HG03521 (cell line): ENCODE data around the gene GIGYF1.
A peak's percentile ranks its signal among the peaks of the same experiment; 100 is the strongest.

Source experiments
- ATAC-seq: cut with Tn5 transposase; IDR thresholded peaks from one replicate; pipeline ENCODE4 v1.9.1; 2021; ENCODE audit warnings: mild to moderate bottlenecking, moderate library complexity; ENCODE audit not compliant: unreplicated experiment

Gene GIGYF1

GRCh38 chr7:100684534-100685042, 9.5 kb downstream of the GIGYF1 start:
- ATAC-seq, result no peak

DNA sequence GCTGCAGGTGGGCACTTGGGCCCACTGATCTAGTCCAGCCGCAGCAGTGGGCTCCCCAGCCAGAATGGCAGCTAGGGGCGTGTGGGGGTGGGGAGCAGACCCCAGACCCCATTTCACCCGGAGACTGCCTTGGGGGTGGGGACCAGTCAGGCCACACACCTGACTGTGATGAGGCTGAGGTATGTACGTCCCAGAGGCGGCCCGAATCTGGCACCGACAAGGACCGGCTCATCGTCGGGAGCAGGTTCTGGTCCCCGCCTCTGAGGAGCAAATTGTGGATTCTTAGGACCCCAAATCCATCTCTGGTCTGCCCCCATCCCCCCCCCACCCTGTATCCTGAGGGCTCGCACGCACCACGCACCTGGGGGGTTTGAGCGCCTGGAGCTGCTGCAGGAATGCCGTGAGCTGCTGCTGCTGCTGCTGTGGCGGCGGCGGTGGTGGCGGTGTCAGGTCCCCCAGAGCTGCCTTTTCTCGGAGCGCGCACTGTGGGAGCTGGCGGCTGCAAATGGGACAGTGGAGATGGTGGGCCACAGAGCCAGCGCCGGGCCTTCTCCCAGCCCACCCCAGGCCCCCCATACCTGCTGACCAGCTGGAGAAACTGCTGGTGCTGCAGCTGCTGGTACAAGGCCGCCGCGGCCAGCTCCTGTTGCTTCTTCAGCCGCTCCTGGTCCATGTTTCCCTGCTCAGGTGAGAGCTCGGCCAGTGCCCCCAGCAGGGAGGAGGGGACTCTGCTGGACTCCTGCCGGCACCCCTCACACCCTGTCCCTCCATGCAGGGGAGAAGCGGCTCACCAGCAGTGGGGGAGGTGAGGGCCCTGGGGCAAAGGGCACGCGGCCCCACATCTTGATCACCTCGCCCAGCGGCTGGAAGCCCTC, 10.2 kb downstream of the GIGYF1 start:
- ATAC-seq, result no peak

DNA sequence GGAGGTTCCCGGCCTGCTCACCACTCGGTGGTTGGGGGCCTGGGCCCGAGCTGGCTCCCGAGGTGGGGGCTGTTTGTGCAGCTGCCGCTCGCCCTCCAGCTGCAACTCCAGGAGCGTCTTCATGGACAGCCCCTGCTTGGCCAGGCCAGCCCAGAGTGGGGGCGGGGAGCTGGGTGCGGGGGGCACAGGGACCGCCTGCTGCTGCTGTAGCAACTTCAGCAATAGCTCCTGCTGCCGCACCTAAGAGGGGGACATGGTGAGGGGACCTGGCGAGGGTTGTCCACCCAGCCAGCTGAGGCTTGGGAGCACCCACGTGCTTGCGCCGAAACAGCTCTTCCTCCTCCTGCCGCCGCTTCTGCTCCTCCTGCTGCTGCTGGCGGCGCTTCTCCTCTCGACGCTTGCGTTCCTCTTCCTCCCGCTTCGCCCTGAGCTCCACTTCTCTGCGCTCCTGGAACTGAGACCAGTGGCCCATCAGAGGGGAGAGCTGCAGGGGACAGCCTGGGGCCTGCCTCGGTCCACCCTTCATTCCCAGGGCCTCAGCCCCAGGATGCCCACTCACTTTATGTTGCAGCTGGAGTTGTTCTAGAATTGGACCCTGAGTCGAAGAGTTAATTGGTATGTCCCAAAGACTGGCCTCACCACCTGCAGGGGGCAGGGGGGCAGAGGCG, 10.9 kb downstream of the GIGYF1 start:
- no peak for ATAC-seq

DNA sequence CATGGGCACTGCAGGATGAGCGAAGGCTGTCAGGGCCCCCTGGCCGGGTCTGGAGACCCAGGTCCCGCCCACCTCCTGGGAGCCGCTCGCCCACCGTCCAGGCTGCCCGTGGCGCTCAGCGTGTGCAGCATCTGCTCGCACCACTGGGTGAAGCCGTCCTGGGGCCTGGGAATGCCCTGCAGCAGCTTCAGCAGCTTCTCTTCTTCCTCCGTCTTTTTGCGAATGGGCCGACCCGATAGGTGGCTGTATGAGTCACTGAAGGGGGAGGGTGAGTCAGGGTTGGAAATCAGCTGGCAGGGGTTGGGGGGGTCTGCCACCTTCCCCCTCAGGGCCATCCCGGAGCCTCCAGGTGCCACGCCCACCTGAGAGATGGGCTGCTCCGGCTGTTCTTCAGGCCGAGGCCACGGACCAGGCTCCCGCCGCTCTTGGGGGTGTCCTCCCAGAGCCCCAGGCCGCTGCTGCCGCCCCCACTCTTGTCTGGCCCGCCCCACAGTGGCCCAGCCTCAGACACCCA, 11.8 kb downstream of the GIGYF1 start:
- no peak for ATAC-seq

- ATAC-seq, result no peak
These were observed 12.4 kb downstream of the GIGYF1 start for GRCh38 chr7:100681491-100682227.

DNA sequence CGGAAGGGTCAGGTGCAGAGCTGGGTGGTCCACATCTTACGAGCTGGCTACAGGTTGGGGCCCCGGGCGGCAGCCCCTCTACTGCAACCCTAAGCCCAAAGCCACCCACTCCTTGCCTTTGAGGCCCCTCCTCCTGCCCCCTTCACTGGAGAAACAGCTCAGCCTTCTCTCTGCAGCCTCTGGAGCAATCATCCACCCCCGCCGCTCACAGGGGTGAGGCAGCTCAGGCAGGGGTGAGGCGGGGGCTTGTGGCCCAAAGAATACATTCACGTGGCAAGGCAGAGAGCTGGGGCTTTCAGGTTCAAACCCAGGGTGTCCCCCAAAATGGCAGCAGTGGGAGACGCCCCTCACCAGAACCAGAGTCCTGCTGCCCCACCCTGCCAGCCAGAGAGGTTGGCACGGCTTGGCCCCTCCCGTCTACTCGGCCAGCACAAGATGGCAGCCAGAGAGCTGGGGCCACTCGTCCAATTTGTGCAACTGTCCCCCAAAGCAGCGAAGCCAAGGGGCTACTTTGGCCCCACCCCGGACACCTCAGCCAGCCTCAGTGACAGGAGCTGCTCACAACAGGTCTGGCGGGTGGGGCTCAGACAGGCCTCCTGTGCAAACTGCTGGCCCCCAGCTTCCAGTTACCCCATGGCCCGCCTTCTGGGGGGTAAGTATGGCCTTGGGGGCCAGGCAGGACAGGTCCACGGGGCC, 13.3 kb downstream of the GIGYF1 start:
- no peak for ATAC-seq

DNA sequence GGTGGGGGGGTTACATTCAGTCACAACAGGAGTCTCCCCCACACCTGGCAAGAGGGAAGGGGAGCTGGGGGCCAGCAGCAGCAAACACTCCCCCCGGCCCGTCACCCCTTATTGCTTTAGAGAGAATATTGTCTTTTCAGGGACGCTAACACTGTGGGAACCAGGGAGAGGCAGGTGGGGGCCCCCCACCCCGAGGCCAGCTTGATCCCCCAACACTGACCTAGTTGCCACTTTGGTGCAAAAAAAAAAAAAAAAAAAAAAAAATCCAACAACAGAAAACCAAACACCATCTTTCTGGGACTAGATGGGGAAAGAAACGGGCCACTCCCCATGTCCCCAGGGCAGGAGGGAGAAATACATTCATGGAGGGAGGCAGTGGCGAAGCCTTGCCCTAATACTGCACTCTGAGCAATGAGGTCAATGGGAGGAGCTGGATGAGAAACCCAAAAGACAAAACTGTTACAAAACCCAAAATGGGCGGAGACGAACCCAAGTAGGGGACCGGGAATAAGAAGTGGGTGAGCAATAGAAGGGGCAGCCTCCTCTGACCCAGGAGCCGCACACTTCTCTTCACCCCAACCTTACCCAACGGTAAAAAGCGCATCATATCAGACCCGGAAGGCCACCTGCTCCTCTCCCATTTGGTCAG, 14.0 kb downstream of the GIGYF1 start:
- ATAC-seq, result no peak

DNA sequence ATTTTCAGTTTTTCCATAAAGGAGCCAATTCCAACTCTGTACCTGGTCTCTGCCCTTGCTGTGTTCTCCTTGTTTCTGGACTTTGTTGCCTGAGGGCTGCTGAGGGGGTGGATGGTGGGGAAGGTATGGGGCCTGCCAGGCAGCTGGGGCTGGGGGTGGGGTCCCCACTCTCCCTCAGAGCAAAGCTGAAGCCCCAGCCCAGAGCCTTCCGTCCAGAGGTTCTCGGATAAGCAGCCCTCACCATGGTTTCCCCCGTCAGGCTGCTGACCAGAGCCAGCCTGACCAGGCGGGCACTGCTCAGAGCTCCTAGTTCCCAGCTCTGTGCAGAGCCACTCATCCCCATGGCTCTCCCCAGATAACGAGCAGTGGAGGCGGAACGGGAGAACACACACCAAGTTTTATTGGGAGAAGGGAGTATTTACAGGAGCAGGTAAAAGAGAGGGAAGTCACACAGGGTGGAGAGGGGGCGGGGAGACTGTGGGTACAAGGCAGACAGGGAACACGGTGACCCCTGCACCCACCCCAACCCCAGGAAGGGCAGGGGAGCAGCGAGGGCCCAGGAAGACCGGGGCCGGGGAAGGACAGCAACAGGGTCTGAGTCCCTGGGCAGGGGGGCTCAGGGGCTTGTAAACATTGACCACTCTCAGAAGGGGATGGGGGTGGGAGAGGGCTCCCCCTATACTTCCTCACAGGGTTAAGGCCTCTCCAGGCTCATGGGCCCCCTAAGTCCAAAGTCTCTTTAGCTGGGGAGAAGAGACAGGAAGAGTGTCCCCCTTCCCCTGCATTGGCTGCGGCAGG, 14.7 kb downstream of the GIGYF1 start:
- ATAC-seq, result no peak

- no peak for ATAC-seq
These were observed 15.6 kb downstream of the GIGYF1 start for GRCh38 chr7:100678291-100678984.

DNA sequence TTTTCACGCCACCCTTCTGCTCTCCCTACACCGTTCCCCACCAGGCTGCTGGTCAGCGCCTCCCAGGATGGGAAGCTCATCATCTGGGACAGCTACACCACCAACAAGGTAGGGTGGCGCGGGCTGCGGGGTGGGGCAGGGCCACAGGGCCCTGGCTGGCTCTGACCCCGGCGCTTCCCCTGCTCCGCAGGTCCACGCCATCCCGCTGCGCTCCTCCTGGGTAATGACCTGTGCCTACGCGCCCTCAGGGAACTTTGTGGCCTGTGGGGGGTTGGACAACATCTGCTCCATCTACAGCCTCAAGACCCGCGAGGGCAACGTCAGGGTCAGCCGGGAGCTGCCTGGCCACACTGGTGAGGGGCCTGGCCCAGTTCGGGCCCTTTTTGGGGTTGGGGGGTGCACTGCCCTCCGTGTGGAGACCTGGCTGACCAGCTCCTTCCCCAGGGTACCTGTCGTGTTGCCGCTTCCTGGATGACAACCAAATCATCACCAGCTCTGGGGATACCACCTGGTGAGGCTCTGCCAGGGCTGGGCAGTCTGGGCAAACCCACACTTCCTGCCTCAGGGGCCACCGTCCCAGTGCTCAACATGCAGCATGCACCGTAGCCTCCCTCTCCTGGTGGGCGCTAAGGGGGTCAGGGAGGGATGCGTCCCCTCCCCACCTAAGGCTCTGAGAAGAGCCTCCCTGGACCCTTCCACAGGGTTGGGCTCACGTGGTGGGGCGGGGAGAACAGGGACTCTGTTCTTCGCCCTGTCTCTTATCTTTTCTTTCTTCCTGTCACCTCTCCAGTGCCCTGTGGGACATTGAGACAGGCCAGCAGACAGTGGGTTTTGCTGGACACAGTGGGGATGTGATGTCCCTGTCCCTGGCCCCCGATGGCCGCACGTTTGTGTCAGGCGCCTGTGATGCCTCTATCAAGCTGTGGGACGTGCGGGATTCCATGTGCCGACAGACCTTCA, 16.5 kb downstream of the GIGYF1 start:
- no peak for ATAC-seq

DNA sequence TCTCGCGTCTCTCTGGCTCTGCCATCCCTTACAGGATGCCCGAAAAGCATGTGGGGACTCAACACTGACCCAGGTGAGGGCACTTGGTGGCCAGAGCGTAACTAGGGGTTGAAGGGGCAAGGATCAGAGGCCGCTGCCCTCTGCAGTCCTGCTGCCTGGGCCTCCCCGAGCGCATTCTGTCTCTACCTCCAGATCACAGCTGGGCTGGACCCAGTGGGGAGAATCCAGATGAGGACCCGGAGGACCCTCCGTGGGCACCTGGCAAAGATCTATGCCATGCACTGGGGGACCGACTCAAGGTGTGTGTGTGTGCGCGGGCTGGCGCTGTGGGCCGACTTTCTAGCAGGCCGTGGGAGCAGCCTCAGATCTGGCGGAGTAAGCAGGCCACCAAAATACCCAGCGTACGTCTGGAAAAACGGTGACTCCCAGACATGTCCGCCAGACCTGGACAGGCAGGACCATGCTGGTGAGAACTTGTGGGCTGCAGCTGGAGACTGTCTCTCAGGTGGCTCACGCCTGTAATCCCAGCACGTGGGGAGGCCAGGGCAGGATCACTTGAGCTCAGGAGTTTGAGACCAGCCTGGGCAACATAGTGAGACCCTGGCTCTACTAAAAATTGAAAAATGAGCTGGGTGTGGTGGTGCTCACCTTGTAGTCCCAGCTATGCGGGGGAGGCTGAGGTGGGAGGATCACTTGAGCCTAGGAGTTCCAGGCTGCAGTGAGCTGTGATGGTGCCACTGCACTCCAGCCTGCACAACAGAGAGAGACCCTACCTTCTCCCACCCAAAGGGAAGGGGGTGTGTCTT, 17.3 kb downstream of the GIGYF1 start:
- no peak for ATAC-seq

DNA sequence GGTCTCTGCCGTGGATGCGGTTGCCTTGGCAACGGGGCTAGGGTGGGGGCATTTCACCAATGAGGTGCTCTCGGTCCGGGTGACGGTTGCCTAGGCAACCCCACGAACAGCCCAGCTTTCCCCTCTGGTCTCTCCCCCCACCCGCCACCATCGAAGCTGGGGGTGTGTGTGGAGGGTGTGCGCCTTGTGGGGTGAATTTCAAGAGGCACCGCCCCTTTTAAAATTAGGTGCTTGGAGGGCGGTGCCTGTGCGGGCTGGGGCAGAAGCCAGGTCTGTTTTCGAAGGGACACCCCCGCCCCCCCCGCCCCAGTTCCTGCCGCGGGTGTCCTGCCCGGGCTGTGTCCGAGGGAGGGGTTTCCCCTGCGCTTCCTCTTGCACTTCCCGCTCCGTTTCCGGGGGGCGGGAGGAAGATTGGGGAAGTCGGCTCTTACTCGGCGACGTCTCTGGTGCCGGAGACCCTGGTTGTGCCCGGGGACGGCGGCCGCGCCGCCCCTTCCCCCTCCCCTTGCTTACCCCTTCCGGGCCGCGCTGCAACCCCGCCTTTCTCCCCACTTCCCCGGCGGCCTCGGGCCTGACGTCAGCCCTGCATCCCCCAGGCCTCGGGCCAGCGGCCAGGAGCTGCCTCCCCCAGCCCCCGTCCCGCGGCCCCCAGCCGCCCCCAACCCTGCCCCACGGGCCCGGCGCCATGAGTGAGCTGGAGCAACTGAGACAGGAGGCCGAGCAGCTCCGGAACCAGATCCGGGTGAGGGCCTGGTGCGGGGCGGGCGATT, 18.3 kb downstream of the GIGYF1 start:
- peak; percentile 17 for ATAC-seq

GRCh38 chr7:100675105-100675451, 19.0 kb downstream of the GIGYF1 start:
- ATAC-seq, result no peak

GRCh38 chr7:100674411-100675104, 19.5 kb downstream of the GIGYF1 start:
- no peak for ATAC-seq

- peak; percentile 5 for ATAC-seq
These were observed 20.1 kb downstream of the GIGYF1 start for GRCh38 chr7:100673942-100674410.
